Fibroblast of lung (primary cell): ENCODE data around the gene CCDC92B.

Experiments used
- CTCF ChIP-seq, 2 donors: IDR thresholded peaks in 1 of 2; conservative IDR thresholded peaks in 1 of 2; 1 replicate in 1 of 2; 2 replicates in 1 of 2; pipeline ENCODE4 v1.5.1; 2011 to 2012; ENCODE audit warnings: low read length in 2 of 2, control low read depth in 1 of 2, inconsistent platforms in 1 of 2, low read depth in 1 of 2, mild to moderate bottlenecking in 1 of 2
- EZH2 ChIP-seq: IDR thresholded peaks from 2 replicates; pipeline ENCODE4 v1.5.1; 2012; ENCODE audit warnings: low read length, control low read depth, mild to moderate bottlenecking; ENCODE audit errors: missing control alignments

- TF ChIP-seq EZH2: no peak
- no peak for TF ChIP-seq CTCF (conservative IDR thresholded peaks at IDR 0.05 in 1 of 2, IDR thresholded peaks at IDR 0.05 in 1 of 2; ENCODE audit: low read depth in 1 of 2, low read length in 2 of 2)
Observed at GRCh38 chr17:2703181-2703580, 46.3 kb downstream of the CCDC92B start.
